GM21717 (cell line): ENCODE results near the gene CSRNP3.
"Not testable (repeated sequence)": the region's sequence is repeated elsewhere in the genome, so short reads cannot be mapped to it uniquely, and the experiment has no call there.

Experiments
- ATAC-seq: cut with Tn5 transposase; IDR thresholded peaks from one replicate; pipeline ENCODE4 v1.9.1; 2021; ENCODE audit warnings: mild to moderate bottlenecking, moderate library complexity; ENCODE audit not compliant: unreplicated experiment

CSRNP3 gene

GRCh38 chr2:165584126-165584654 lies 114.7 kb downstream of the CSRNP3 start:
- ATAC-seq, result no peak

- no peak for ATAC-seq
Measured at GRCh38 chr2:165586019-165586418, 116.5 kb downstream of the CSRNP3 start.

GRCh38 chr2:165587335-165587938 lies 117.9 kb downstream of the CSRNP3 start:
- ATAC-seq, result peak; percentile 91

- ATAC-seq, result not testable (repeated sequence)
Measured at GRCh38 chr2:165590999-165591398, 121.5 kb downstream of the CSRNP3 start.

GRCh38 chr2:165593081-165593480 lies 123.6 kb downstream of the CSRNP3 start:
- ATAC-seq, result no peak

- ATAC-seq, result no peak
Measured at GRCh38 chr2:165594231-165594934, 124.9 kb downstream of the CSRNP3 start.

- ATAC-seq, result peak; percentile 95
Measured at GRCh38 chr2:165594935-165595255, 125.4 kb downstream of the CSRNP3 start.

- no peak for ATAC-seq
Measured at GRCh38 chr2:165596788-165597187, 127.3 kb downstream of the CSRNP3 start.

GRCh38 chr2:165601065-165601830 lies 131.8 kb downstream of the CSRNP3 start:
- ATAC-seq, result no peak

- no peak for ATAC-seq
Measured at GRCh38 chr2:165601928-165602521, 132.5 kb downstream of the CSRNP3 start.

- ATAC-seq, result no peak
Measured at GRCh38 chr2:165609672-165610071, 140.2 kb downstream of the CSRNP3 start.

- ATAC-seq, result no peak
Measured at GRCh38 chr2:165610591-165611029, 141.1 kb downstream of the CSRNP3 start.

GRCh38 chr2:165617741-165618481 lies 148.4 kb downstream of the CSRNP3 start:
- no peak for ATAC-seq

GRCh38 chr2:165618806-165619205 lies 149.3 kb downstream of the CSRNP3 start:
- no peak for ATAC-seq

- ATAC-seq, result no peak
Measured at GRCh38 chr2:165621086-165621560, 151.6 kb downstream of the CSRNP3 start.

- no peak for ATAC-seq
Measured at GRCh38 chr2:165623161-165623560, 153.7 kb downstream of the CSRNP3 start.

GRCh38 chr2:165623783-165624469 lies 154.4 kb downstream of the CSRNP3 start:
- ATAC-seq, result no peak

- ATAC-seq, result no peak
Measured at GRCh38 chr2:165624470-165624800, 154.9 kb downstream of the CSRNP3 start.

- no peak for ATAC-seq
Measured at GRCh38 chr2:165627470-165627869, 158.0 kb downstream of the CSRNP3 start.

- no peak for ATAC-seq
Measured at GRCh38 chr2:165629776-165630175, 160.3 kb downstream of the CSRNP3 start.
